ENCODE data around the gene ACAP3. TPM values are rescaled to one million over a fixed set of nuclear protein-coding genes. Genes with fewer than 3 reads are reported as not detected.

The ACAP3 gene
- total RNA-seq, 1 donor from 2014 or later = 10.7 TPM

GRCh38 chr1:1338278-1338677 is 30.5 kb upstream of the ACAP3 start:
- DNase-seq (ENCODE audit: low spot score) = no peak
- no peak overlapping the region for H3K9ac ChIP-seq
- H3K27me3 ChIP-seq = no peaks in the 10 kb centered on the region
- H3K4me1 ChIP-seq = no peaks in the 10 kb centered on the region
- H3K36me3 ChIP-seq = no peaks in the 10 kb centered on the region
- TF ChIP-seq EZH2phosphoT487 (IDR thresholded peaks at IDR 0.05) = no peak
- TF ChIP-seq CTCF (IDR thresholded peaks at IDR 0.05) = no peak
- no peak for TF ChIP-seq EZH2 (IDR thresholded peaks at IDR 0.05)
- no peaks in the 10 kb centered on the region for H3K4me1 Mint-ChIP-seq
- no peak overlapping the region for H3K27ac ChIP-seq
- H3K4me2 ChIP-seq = no peak overlapping the region
- no peak overlapping the region for H3K27ac Mint-ChIP-seq
- no peak overlapping the region for H3K4me3 ChIP-seq
- H3K36me3 Mint-ChIP-seq = peaks cover 10% of the 10 kb centered on the region
- H3K4me3 Mint-ChIP-seq = no peak overlapping the region
- H3K79me2 ChIP-seq (ENCODE audit: low read depth) = no peaks in the 10 kb centered on the region
- H3K9me3 ChIP-seq (ENCODE audit: low read depth) = no peaks in the 10 kb centered on the region
- H3K27me3 Mint-ChIP-seq (ENCODE audit: insufficient read depth, low read depth) = peaks cover 9% of the 10 kb centered on the region
- H3K9me3 Mint-ChIP-seq = no peaks in the 10 kb centered on the region
- H4K20me1 ChIP-seq (ENCODE audit: low read depth) = peaks cover 47% of the 10 kb centered on the region
- no peak overlapping the region for H2AFZ ChIP-seq (replicated peaks)
- H3F3A ChIP-seq (ENCODE audit: low read depth) = peaks cover 12% of the 10 kb centered on the region

GRCh38 chr1:1337793-1338147 is 30.0 kb upstream of the ACAP3 start:
- peaks cover 9% of the 10 kb centered on the region for H3K27me3 Mint-ChIP-seq (ENCODE audit: insufficient read depth, low read depth)
- DNase-seq (ENCODE audit: low spot score) = no peak
- no peak overlapping the region for H2AFZ ChIP-seq (replicated peaks)
- H4K20me1 ChIP-seq (ENCODE audit: low read depth) = peaks cover 48% of the 10 kb centered on the region
- no peaks in the 10 kb centered on the region for H3K36me3 ChIP-seq
- no peak for TF ChIP-seq CTCF (IDR thresholded peaks at IDR 0.05)
- no peak for TF ChIP-seq EZH2phosphoT487 (IDR thresholded peaks at IDR 0.05)
- no peak for TF ChIP-seq EZH2 (IDR thresholded peaks at IDR 0.05)
- H3K27me3 ChIP-seq = no peaks in the 10 kb centered on the region
- H3K4me3 Mint-ChIP-seq = no peak overlapping the region
- no peak overlapping the region for H3K27ac Mint-ChIP-seq
- no peak overlapping the region for H3K27ac ChIP-seq
- H3K36me3 Mint-ChIP-seq = peaks cover 10% of the 10 kb centered on the region
- H3K9me3 Mint-ChIP-seq = no peaks in the 10 kb centered on the region
- H3F3A ChIP-seq (ENCODE audit: low read depth) = peaks cover 12% of the 10 kb centered on the region
- no peaks in the 10 kb centered on the region for H3K4me1 ChIP-seq
- H3K4me3 ChIP-seq = no peak overlapping the region
- no peaks in the 10 kb centered on the region for H3K79me2 ChIP-seq (ENCODE audit: low read depth)
- H3K4me2 ChIP-seq = no peak overlapping the region
- H3K4me1 Mint-ChIP-seq = no peaks in the 10 kb centered on the region
- H3K9ac ChIP-seq = no peak overlapping the region
- no peaks in the 10 kb centered on the region for H3K9me3 ChIP-seq (ENCODE audit: low read depth)

GRCh38 chr1:1336931-1337792 is 29.4 kb upstream of the ACAP3 start:
- TF ChIP-seq CTCF (IDR thresholded peaks at IDR 0.05) (no peak), EZH2phosphoT487 (IDR thresholded peaks at IDR 0.05) (no peak), EZH2 (IDR thresholded peaks at IDR 0.05) (no peak)
- Mint-ChIP-seq H3K4me3 (no peak overlapping the region), H3K9me3 (no peaks in the 10 kb centered on the region)

More at GRCh38 chr1:1336931-1337792, 29.4 kb upstream of the ACAP3 start:
- no peak overlapping the region for H3K4me2 ChIP-seq
- no peaks in the 10 kb centered on the region for H3K9me3 ChIP-seq (ENCODE audit: low read depth)
- no peaks in the 10 kb centered on the region for H3K27me3 ChIP-seq
- no peak overlapping the region for H3K27ac Mint-ChIP-seq
- peaks cover 10% of the 10 kb centered on the region for H3K36me3 Mint-ChIP-seq
- peaks cover 48% of the 10 kb centered on the region for H4K20me1 ChIP-seq (ENCODE audit: low read depth)
- H3K4me1 ChIP-seq = no peaks in the 10 kb centered on the region
- no peak overlapping the region for H2AFZ ChIP-seq (replicated peaks)
- H3K27me3 Mint-ChIP-seq (ENCODE audit: insufficient read depth, low read depth) = peaks cover 9% of the 10 kb centered on the region
- H3K4me3 ChIP-seq = no peak overlapping the region
- peaks cover 12% of the 10 kb centered on the region for H3F3A ChIP-seq (ENCODE audit: low read depth)
- H3K4me1 Mint-ChIP-seq = no peaks in the 10 kb centered on the region
- no peak overlapping the region for H3K27ac ChIP-seq
- no peak overlapping the region for H3K9ac ChIP-seq
- H3K79me2 ChIP-seq (ENCODE audit: low read depth) = no peaks in the 10 kb centered on the region
- H3K36me3 ChIP-seq = no peaks in the 10 kb centered on the region
- no peak for DNase-seq (ENCODE audit: low spot score)

Measured in neural progenitor cell (in vitro differentiated cells).